WTC11 (cell line): ENCODE measurements around the gene MAST4. TPM values are rescaled to one million over a fixed set of nuclear protein-coding genes. Genes with fewer than 3 reads are reported as not detected.
A peak's percentile ranks its signal among the peaks of the same experiment; 100 is the strongest.

Experiments used
- ATAC-seq: fragments of 200-7000 bp; cut with Tn5 transposase; 2 replicates; pipeline ENCODE4 v1.10.0; 2021; ENCODE audit warnings: mild to moderate bottlenecking, moderate library complexity
- CTCF ChIA-PET: fragments of 300-600 bp; sonication (Branson Sonifier 250); formaldehyde crosslinking; loops from one replicate; lab custom pipeline; 2021; ENCODE audit warnings: antibody characterized with exemption; lab: Charles Lee
- POLR2A ChIA-PET: fragments of 350-600 bp; sonication (Branson Sonifier 250); formaldehyde crosslinking; loops from one replicate; lab custom pipeline; 2021; ENCODE audit warnings: antibody characterized with exemption; lab: Charles Lee
- DNase-seq: peaks from one replicate; pipeline ENCODE4 v3.0.0; 2021; ENCODE audit warnings: low spot score
- H3K27ac Mint-ChIP-seq: 2 replicates; pipeline ENCODE4 v1.8.0; 2021; ENCODE audit warnings: mixed read lengths
- H3K27me3 Mint-ChIP-seq: 2 replicates; pipeline ENCODE4 v1.8.0; 2021; ENCODE audit warnings: low read depth, mild to moderate bottlenecking, moderate library complexity, mixed read lengths
- H3K36me3 Mint-ChIP-seq: 2 replicates; pipeline ENCODE4 v1.8.0; 2021; ENCODE audit warnings: mixed read lengths
- H3K4me1 Mint-ChIP-seq: 2 replicates; pipeline ENCODE4 v1.8.0; 2022; ENCODE audit warnings: mixed read lengths
- H3K4me3 Mint-ChIP-seq: 2 replicates; pipeline ENCODE4 v1.8.0; 2021; ENCODE audit warnings: mild to moderate bottlenecking, moderate library complexity, mixed read lengths
- H3K9me3 Mint-ChIP-seq: 2 replicates; pipeline ENCODE4 v1.8.0; 2021; ENCODE audit warnings: mixed read lengths
- ATF3 ChIP-seq: sonication (generic); formaldehyde crosslinking; conservative IDR thresholded peaks from 2 replicates; pipeline ENCODE4 v1.8.1; 2022; ENCODE audit warnings: mild to moderate bottlenecking, missing genetic modification reagents
- ETV6 ChIP-seq: sonication (generic); formaldehyde crosslinking; IDR thresholded peaks from 2 replicates; pipeline ENCODE4 v1.8.1; 2022; ENCODE audit warnings: mild to moderate bottlenecking, missing genetic modification reagents
- FOXP1 ChIP-seq: sonication (generic); formaldehyde crosslinking; IDR thresholded peaks from 2 replicates; pipeline ENCODE4 v1.8.0; 2022; ENCODE audit warnings: missing genetic modification reagents, mild to moderate bottlenecking, moderate library complexity, borderline replicate concordance
- GRHL2 ChIP-seq: fragments of 250-450 bp; sonication (Bioruptor Pico); IDR thresholded peaks from 2 replicates; pipeline ENCODE4 v1.8.0; 2022; ENCODE audit warnings: mild to moderate bottlenecking, moderate library complexity; ENCODE audit not compliant: insufficient replicate concordance, severe bottlenecking
- MYBL2 ChIP-seq: sonication (generic); formaldehyde crosslinking; IDR thresholded peaks from 2 replicates; pipeline ENCODE4 v1.8.1; 2023; ENCODE audit warnings: mild to moderate bottlenecking, moderate library complexity, missing genetic modification reagents
- NR2C2 ChIP-seq: sonication (generic); formaldehyde crosslinking; IDR thresholded peaks from 2 replicates; pipeline ENCODE4 v1.8.0; 2022; ENCODE audit warnings: mild to moderate bottlenecking, missing genetic modification reagents
- NR3C1 ChIP-seq: sonication (generic); formaldehyde crosslinking; conservative IDR thresholded peaks from 2 replicates; pipeline ENCODE4 v1.8.1; 2023; ENCODE audit warnings: low read depth, mild to moderate bottlenecking, missing genetic modification reagents
- PRRX2 ChIP-seq: fragments of 250-450 bp; sonication (Bioruptor Pico); IDR thresholded peaks from 2 replicates; pipeline ENCODE4 v1.8.0; 2021; ENCODE audit warnings: mild to moderate bottlenecking
- RELA ChIP-seq: sonication (generic); formaldehyde crosslinking; IDR thresholded peaks from 2 replicates; pipeline ENCODE4 v1.8.1; 2022; ENCODE audit warnings: missing genetic modification reagents, mild to moderate bottlenecking, borderline replicate concordance
- SMAD3 ChIP-seq: sonication (generic); formaldehyde crosslinking; IDR thresholded peaks from 2 replicates; pipeline ENCODE4 v1.8.0; 2022; ENCODE audit warnings: missing genetic modification reagents, mild to moderate bottlenecking, borderline replicate concordance
- SMAD4 ChIP-seq: sonication (generic); formaldehyde crosslinking; IDR thresholded peaks from 2 replicates; pipeline ENCODE4 v1.8.0; 2022; ENCODE audit warnings: mild to moderate bottlenecking, missing genetic modification reagents
- TCF7 ChIP-seq: sonication (generic); formaldehyde crosslinking; IDR thresholded peaks from 2 replicates; pipeline ENCODE4 v1.8.0; 2022; ENCODE audit warnings: mild to moderate bottlenecking, low read depth, missing genetic modification reagents, moderate library complexity
- TEAD1 ChIP-seq: sonication (generic); formaldehyde crosslinking; IDR thresholded peaks from 2 replicates; pipeline ENCODE4 v1.8.0; 2022; ENCODE audit warnings: mild to moderate bottlenecking, missing genetic modification reagents
- ZNF219 ChIP-seq: sonication (generic); formaldehyde crosslinking; IDR thresholded peaks from 2 replicates; pipeline ENCODE4 v1.8.0; 2023; ENCODE audit warnings: missing genetic modification reagents, mild to moderate bottlenecking, borderline replicate concordance
- ZNF281 ChIP-seq: sonication (generic); formaldehyde crosslinking; IDR thresholded peaks from 2 replicates; pipeline ENCODE4 v1.8.0; 2023; ENCODE audit warnings: mild to moderate bottlenecking, missing genetic modification reagents
- ZNF423 ChIP-seq: fragments of 250-450 bp; sonication (Bioruptor Pico); IDR thresholded peaks from 2 replicates; pipeline ENCODE4 v2.1.2; 2022; ENCODE audit warnings: mild to moderate bottlenecking, moderate library complexity
- total RNA-seq: library from RNA; stranded (reverse); gene quantifications from 3 replicates; pipeline ENCODE4 v1.2.3, GENCODE V29; 2021
- TF ChIP-seq, protein P1 (sequence below): sonication (generic); formaldehyde crosslinking; IDR thresholded peaks from 2 replicates; pipeline ENCODE4 v1.8.0; 2022; ENCODE audit warnings: mild to moderate bottlenecking, missing genetic modification reagents
- TF ChIP-seq, protein P2 (sequence below): sonication (generic); formaldehyde crosslinking; IDR thresholded peaks from 2 replicates; pipeline ENCODE4 v1.8.1; 2022; ENCODE audit warnings: mild to moderate bottlenecking, moderate library complexity, missing genetic modification reagents
- TF ChIP-seq, protein P3 (sequence below): sonication (generic); formaldehyde crosslinking; IDR thresholded peaks from 2 replicates; pipeline ENCODE4 v1.8.0; 2023; ENCODE audit warnings: missing genetic modification reagents, mild to moderate bottlenecking, borderline replicate concordance
- TF ChIP-seq, protein P4 (sequence below): sonication (generic); formaldehyde crosslinking; IDR thresholded peaks from 2 replicates; pipeline ENCODE4 v1.8.0; 2022; ENCODE audit warnings: mild to moderate bottlenecking, missing genetic modification reagents

Gene MAST4
- total RNA-seq, 1 experiment from 2014 or later = 8.0 TPM

- H3K36me3 Mint-ChIP-seq = no peaks in the 10 kb centered on the region
- DNase-seq (no peak), ATAC-seq (0 out of 2 replicates have a peak, but pooled peaks have one; percentile 11)
- TF ChIP-seq ETV6 (CRISPR knock-in tag) (no peak), NR2C2 (CRISPR knock-in tag) (no peak), ATF3 (no peak), RELA (CRISPR knock-in tag) (no peak), PRRX2 (CRISPR knock-in tag) (no peak), ZNF219 (CRISPR knock-in tag) (no peak), MYBL2 (no peak), NR3C1 (CRISPR knock-in tag) (no peak)
- TF ChIP-seq, protein P1, sequence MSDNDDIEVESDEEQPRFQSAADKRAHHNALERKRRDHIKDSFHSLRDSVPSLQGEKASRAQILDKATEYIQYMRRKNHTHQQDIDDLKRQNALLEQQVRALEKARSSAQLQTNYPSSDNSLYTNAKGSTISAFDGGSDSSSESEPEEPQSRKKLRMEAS (CRISPR knock-in tag) = no peak
- TF ChIP-seq, protein P2, sequence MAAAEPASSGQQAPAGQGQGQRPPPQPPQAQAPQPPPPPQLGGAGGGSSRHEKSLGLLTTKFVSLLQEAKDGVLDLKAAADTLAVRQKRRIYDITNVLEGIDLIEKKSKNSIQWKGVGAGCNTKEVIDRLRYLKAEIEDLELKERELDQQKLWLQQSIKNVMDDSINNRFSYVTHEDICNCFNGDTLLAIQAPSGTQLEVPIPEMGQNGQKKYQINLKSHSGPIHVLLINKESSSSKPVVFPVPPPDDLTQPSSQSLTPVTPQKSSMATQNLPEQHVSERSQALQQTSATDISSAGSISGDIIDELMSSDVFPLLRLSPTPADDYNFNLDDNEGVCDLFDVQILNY (CRISPR knock-in tag) = no peak
- TF ChIP-seq, protein P3, sequence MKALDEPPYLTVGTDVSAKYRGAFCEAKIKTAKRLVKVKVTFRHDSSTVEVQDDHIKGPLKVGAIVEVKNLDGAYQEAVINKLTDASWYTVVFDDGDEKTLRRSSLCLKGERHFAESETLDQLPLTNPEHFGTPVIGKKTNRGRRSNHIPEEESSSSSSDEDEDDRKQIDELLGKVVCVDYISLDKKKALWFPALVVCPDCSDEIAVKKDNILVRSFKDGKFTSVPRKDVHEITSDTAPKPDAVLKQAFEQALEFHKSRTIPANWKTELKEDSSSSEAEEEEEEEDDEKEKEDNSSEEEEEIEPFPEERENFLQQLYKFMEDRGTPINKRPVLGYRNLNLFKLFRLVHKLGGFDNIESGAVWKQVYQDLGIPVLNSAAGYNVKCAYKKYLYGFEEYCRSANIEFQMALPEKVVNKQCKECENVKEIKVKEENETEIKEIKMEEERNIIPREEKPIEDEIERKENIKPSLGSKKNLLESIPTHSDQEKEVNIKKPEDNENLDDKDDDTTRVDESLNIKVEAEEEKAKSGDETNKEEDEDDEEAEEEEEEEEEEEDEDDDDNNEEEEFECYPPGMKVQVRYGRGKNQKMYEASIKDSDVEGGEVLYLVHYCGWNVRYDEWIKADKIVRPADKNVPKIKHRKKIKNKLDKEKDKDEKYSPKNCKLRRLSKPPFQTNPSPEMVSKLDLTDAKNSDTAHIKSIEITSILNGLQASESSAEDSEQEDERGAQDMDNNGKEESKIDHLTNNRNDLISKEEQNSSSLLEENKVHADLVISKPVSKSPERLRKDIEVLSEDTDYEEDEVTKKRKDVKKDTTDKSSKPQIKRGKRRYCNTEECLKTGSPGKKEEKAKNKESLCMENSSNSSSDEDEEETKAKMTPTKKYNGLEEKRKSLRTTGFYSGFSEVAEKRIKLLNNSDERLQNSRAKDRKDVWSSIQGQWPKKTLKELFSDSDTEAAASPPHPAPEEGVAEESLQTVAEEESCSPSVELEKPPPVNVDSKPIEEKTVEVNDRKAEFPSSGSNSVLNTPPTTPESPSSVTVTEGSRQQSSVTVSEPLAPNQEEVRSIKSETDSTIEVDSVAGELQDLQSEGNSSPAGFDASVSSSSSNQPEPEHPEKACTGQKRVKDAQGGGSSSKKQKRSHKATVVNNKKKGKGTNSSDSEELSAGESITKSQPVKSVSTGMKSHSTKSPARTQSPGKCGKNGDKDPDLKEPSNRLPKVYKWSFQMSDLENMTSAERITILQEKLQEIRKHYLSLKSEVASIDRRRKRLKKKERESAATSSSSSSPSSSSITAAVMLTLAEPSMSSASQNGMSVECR (CRISPR knock-in tag) = no peak
- POLR2A ChIA-PET = interaction anchor here (1.1 kb wide), 1 partner anchor 12 kb away, joined by 3 read pairs; no protein-coding TSS in a partner anchor
- CTCF ChIA-PET = no interaction called here
- H3K4me1 Mint-ChIP-seq = peaks cover 49% of the 10 kb centered on the region
- H3K4me3 Mint-ChIP-seq = peak overlapping the region; percentile 57
- no peaks in the 10 kb centered on the region for H3K27me3 Mint-ChIP-seq
- no peaks in the 10 kb centered on the region for H3K9me3 Mint-ChIP-seq
- no peak overlapping the region for H3K27ac Mint-ChIP-seq
Measured at GRCh38 chr5:66958201-66958979, 362.2 kb downstream of the MAST4 start.

DNA sequence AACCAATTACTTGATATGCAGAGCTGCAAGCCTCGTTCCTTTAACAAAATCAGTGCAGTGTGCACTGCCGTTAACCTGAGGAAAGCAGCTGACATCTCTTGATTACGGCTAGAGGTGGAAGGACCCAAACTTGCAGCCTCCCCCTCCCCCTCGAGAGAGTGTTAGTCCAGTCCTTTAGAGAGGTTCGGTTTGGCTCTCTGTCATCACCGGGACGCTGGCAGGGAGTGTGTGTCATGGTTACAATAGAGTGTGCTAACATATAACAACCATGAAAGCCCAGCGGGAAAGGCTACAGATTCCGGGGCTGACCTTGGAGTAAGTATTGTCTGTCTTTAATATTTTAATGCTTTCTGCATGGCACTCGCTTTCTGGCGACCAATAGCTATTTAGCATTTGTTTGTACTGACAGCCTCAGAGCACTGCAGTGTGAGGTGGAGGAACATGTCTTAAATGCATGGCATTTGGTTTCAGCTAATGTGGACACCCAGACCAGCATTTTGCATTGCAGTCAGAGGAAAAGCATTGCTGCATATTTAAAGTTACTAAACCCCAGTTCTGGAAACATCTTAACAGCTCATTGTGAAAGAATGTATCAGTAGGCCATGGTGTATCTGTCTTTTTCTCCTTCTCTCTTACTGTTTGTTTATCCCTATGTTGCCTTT, 362.9 kb downstream of the MAST4 start:
- Mint-ChIP-seq H3K36me3 (no peaks in the 10 kb centered on the region), H3K27me3 (no peaks in the 10 kb centered on the region)
- POLR2A ChIA-PET = no interaction called here
- TF ChIP-seq TCF7 (CRISPR knock-in tag) = no peak
- TF ChIP-seq FOXP1 = no peak
- TF ChIP-seq, protein P4, sequence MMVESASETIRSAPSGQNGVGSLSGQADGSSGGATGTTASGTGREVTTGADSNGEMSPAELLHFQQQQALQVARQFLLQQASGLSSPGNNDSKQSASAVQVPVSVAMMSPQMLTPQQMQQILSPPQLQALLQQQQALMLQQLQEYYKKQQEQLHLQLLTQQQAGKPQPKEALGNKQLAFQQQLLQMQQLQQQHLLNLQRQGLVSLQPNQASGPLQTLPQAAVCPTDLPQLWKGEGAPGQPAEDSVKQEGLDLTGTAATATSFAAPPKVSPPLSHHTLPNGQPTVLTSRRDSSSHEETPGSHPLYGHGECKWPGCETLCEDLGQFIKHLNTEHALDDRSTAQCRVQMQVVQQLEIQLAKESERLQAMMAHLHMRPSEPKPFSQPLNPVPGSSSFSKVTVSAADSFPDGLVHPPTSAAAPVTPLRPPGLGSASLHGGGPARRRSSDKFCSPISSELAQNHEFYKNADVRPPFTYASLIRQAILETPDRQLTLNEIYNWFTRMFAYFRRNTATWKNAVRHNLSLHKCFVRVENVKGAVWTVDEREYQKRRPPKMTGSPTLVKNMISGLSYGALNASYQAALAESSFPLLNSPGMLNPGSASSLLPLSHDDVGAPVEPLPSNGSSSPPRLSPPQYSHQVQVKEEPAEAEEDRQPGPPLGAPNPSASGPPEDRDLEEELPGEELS (CRISPR knock-in tag) = no peak
- no peak for TF ChIP-seq SMAD3
- TF ChIP-seq ZNF423 (CRISPR knock-in tag) = no peak
- no peak for TF ChIP-seq ZNF281 (CRISPR knock-in tag)
- TF ChIP-seq TEAD1 (CRISPR knock-in tag) = no peak
- TF ChIP-seq, protein P2 (CRISPR knock-in tag) = no peak
- no peak for TF ChIP-seq GRHL2 (CRISPR knock-in tag)
- TF ChIP-seq SMAD4 = no peak
- TF ChIP-seq, all 79 proteins: peak for 0
- no peak overlapping the region; the same call in 1 of the 2 replicates for H3K27ac Mint-ChIP-seq
- ATAC-seq = peak; percentile 50; the same call in 1 of the 2 replicates
- CTCF ChIA-PET = interaction anchor here (1.7 kb wide), 1 partner anchor 207 kb away, joined by 4 read pairs; no protein-coding TSS in a partner anchor
- H3K4me3 Mint-ChIP-seq = peak overlapping the region; percentile 57
- peaks cover 54% of the 10 kb centered on the region for H3K4me1 Mint-ChIP-seq
- DNase-seq = peak; percentile 15
- H3K9me3 Mint-ChIP-seq = no peaks in the 10 kb centered on the region
